Rectal smooth muscle tissue (tissue), 1 donor: Measurements from ENCODE around the gene SH3BGRL2.
"Not testable (repeated sequence)": the region's sequence is repeated elsewhere in the genome, so short reads cannot be mapped to it uniquely, and the experiment has no call there.

Experiments used
- H3K27ac ChIP-seq: one replicate; pipeline ENCODE4 v1.7.0; 2013; ENCODE audit warnings: low read depth, low read length, inconsistent platforms
- H3K27me3 ChIP-seq: one replicate; pipeline ENCODE4 v1.7.0; 2013; ENCODE audit warnings: low read length; ENCODE audit not compliant: control insufficient read depth, insufficient read depth
- H3K36me3 ChIP-seq: one replicate; pipeline ENCODE4 v1.7.0; 2013; ENCODE audit warnings: low read length; ENCODE audit not compliant: control insufficient read depth, insufficient read depth
- H3K4me1 ChIP-seq: one replicate; pipeline ENCODE4 v1.7.0; 2013; ENCODE audit warnings: low read length; ENCODE audit not compliant: control insufficient read depth, insufficient read depth
- H3K4me3 ChIP-seq: one replicate; pipeline ENCODE4 v1.7.0; 2013; ENCODE audit warnings: low read length
- H3K9ac ChIP-seq: one replicate; pipeline ENCODE4 v1.7.0; 2013; ENCODE audit warnings: low read length

Gene SH3BGRL2

GRCh38 chr6:79666634-79667033 is 35.5 kb downstream of the SH3BGRL2 start:
- no peaks in the 10 kb centered on the region for H3K4me1 ChIP-seq
- no peak overlapping the region for H3K27ac ChIP-seq
- H3K4me3 ChIP-seq = no peak overlapping the region
- no peaks in the 10 kb centered on the region for H3K36me3 ChIP-seq
- H3K27me3 ChIP-seq = no peaks in the 10 kb centered on the region
- H3K9ac ChIP-seq = no peak overlapping the region

- Histone ChIP-seq H3K36me3 (peaks cover under 1% of the 10 kb centered on the region), H3K4me3 (no peak overlapping the region), H3K27ac (no peak overlapping the region), H3K4me1 (peaks cover 2% of the 10 kb centered on the region), H3K9ac (no peak overlapping the region), H3K27me3 (no peaks in the 10 kb centered on the region)
These were observed 37.3 kb downstream of the SH3BGRL2 start for GRCh38 chr6:79668381-79668780.

DNA sequence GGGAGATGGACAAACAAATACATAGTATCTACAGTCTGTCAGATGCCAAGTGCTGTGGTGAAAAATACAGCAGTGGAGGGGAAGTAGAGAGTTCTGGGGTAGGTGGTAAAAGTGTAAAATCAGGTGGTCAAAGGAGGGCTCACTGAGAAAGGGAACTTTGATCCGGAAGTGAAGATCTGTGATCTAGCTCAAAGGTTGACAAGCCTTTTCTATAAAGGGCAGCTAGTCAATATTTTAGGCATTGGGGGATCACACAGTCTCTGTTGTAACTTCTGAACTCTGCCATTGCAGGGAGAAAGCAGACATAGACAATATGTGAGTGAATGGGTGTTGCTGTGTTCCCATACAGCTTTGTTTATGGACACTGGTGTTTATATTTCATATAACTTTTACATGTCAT is 38.6 kb downstream of the SH3BGRL2 start:
- peaks cover 4% of the 10 kb centered on the region for H3K36me3 ChIP-seq
- H3K27me3 ChIP-seq = no peaks in the 10 kb centered on the region
- H3K9ac ChIP-seq = no peak overlapping the region
- H3K4me1 ChIP-seq = peaks cover 2% of the 10 kb centered on the region
- H3K27ac ChIP-seq = no peak overlapping the region
- H3K4me3 ChIP-seq = no peak overlapping the region

DNA sequence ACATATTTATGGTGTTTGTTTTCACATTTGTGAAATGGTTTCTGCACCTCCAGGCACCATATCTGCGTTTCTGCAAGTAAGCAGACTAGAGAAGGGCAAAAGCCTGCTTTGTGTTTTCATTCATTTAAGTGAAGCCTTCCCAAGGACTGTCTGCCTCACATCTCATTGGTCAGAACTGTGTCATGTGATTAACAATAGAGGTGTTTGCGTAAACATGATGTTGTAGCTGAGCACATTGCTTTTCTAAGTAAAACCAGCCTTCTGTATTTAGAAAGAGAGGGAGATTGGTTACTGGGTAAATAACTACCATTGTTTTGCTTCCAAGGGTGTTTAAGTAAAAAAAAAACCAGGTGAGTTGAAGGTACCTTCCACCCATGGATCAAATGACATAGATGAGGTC is 39.7 kb downstream of the SH3BGRL2 start:
- Histone ChIP-seq H3K36me3 (peaks cover 4% of the 10 kb centered on the region), H3K9ac (no peak overlapping the region), H3K4me3 (no peak overlapping the region), H3K27me3 (no peaks in the 10 kb centered on the region), H3K4me1 (peaks cover 2% of the 10 kb centered on the region), H3K27ac (no peak overlapping the region)

- Histone ChIP-seq H3K36me3 (peaks cover 7% of the 10 kb centered on the region), H3K4me3 (no peak overlapping the region), H3K9ac (peak overlapping the region; percentile 11), H3K27ac (no peak overlapping the region), H3K4me1 (peaks cover 2% of the 10 kb centered on the region), H3K27me3 (no peaks in the 10 kb centered on the region)
These were observed 40.6 kb downstream of the SH3BGRL2 start for GRCh38 chr6:79671600-79672266.

- H3K36me3 ChIP-seq = peaks cover 7% of the 10 kb centered on the region
- H3K4me3 ChIP-seq = no peak overlapping the region
- no peaks in the 10 kb centered on the region for H3K27me3 ChIP-seq
- H3K9ac ChIP-seq = no peak overlapping the region
- no peak overlapping the region for H3K27ac ChIP-seq
- peaks cover 2% of the 10 kb centered on the region for H3K4me1 ChIP-seq
These were observed 41.5 kb downstream of the SH3BGRL2 start for GRCh38 chr6:79672631-79673111.

- peaks cover 2% of the 10 kb centered on the region for H3K4me1 ChIP-seq
- no peak overlapping the region for H3K4me3 ChIP-seq
These were observed 42.8 kb downstream of the SH3BGRL2 start for GRCh38 chr6:79673947-79674346.

GRCh38 chr6:79676785-79677736 is 45.9 kb downstream of the SH3BGRL2 start:
- H3K27me3 ChIP-seq = no peaks in the 10 kb centered on the region
- H3K27ac ChIP-seq = no peak overlapping the region
- H3K4me1 ChIP-seq = peaks cover 2% of the 10 kb centered on the region
- no peak overlapping the region for H3K4me3 ChIP-seq
- no peak overlapping the region for H3K9ac ChIP-seq
- H3K36me3 ChIP-seq = peaks cover 7% of the 10 kb centered on the region

More at GRCh38 chr6:79673947-79674346, 42.8 kb downstream of the SH3BGRL2 start:
- no peak overlapping the region for H3K27ac ChIP-seq
- peaks cover 7% of the 10 kb centered on the region for H3K36me3 ChIP-seq
- no peaks in the 10 kb centered on the region for H3K27me3 ChIP-seq
- no peak overlapping the region for H3K9ac ChIP-seq

DNA sequence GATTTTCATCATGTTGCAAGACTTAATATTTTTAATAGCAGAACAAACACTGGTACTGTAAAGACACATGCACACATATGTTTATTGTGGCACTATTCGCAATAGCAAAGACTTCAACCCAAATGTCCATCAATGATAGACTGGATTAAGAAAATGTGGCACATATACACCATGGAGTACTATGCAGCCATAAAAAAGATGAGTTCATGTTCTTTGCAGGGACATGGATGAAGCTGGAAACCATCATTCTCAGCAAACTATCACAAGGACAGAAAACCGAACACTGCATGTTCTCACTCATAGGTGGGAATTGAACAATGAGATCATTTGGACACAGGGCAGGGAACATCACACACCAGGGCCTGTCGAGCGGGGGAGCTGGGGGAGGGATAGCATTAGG is 51.6 kb downstream of the SH3BGRL2 start:
- not testable (repeated sequence) for H3K9ac ChIP-seq, H3K27me3 ChIP-seq, H3K4me3 ChIP-seq, H3K36me3 ChIP-seq, H3K27ac ChIP-seq, H3K4me1 ChIP-seq

DNA sequence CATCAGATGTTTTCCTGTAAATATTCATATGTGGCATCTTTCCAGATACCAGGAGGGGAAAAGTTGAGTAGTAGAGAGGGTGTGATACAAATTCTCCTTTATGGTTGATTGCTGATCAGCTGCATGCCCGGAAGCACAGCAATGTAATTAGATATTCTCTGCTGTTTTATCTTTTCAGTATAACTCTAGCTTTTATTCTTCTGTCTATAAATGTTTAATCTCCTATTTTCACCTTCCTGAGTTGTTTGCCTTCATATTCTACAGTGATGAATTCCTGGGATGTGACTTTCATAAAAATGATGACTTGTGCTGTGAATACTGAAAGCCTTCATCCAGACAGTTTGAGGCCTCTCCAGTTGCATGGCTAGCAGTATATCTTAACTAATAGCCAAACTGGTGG is 53.7 kb downstream of the SH3BGRL2 start:
- Histone ChIP-seq H3K27ac (no peak overlapping the region), H3K9ac (no peak overlapping the region), H3K4me3 (no peak overlapping the region), H3K36me3 (no peaks in the 10 kb centered on the region), H3K27me3 (no peaks in the 10 kb centered on the region), H3K4me1 (no peaks in the 10 kb centered on the region)

DNA sequence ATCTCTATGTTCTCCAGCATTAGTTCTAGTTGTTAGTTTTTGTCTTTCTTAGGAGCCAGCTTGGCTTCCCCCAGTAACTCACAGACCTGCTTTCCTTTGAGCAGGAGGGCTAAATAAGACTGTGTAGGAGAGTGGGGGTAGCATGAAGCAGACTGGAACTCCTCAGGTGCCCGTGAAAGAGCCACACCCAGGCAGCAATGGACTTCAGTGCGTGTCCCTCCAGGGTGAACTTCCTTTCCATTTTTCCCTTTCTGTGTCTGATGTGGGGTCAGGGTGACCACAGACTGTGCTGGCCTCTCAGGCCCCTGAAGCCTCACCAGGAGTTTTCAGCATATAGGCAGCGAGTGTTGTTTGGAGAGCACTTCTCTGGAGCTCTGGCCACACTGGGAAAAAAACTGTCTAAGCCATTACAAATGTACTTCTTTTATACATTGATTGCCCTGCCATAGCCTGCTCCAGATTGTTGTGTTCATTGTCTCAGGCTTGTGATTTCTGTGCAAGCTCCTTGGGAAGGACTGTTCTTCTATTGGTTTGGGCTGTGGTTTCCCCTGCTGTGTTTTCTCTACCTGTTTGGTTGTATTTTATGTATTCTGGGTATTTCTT is 55.7 kb downstream of the SH3BGRL2 start:
- Histone ChIP-seq H3K27me3 (no peaks in the 10 kb centered on the region), H3K9ac (no peak overlapping the region), H3K27ac (no peak overlapping the region), H3K4me3 (no peak overlapping the region), H3K36me3 (no peaks in the 10 kb centered on the region), H3K4me1 (no peaks in the 10 kb centered on the region)

DNA sequence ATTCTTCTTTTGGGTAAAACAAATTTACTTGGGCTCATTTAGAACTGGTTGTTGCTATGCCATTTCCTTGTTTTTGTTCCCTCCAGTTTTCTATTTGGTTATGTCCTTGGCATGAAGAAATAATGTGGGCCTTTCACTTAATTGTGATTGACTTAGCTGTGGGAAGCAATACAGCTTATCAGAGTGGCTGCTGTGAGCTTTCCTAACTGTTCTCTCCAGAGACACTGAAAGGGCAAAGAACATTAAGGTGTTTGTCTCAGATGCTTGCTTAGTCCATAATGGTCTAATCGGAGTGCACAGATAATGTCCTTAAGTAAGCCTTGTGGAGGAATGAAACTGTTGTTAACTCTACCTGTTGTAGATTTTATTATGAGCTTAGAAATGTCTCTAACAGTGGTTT is 56.6 kb downstream of the SH3BGRL2 start:
- Histone ChIP-seq H3K4me3 (no peak overlapping the region), H3K4me1 (no peaks in the 10 kb centered on the region), H3K27me3 (no peaks in the 10 kb centered on the region), H3K9ac (no peak overlapping the region), H3K36me3 (no peaks in the 10 kb centered on the region), H3K27ac (no peak overlapping the region)
